ENCODE measurements around the gene KRTAP3-2.

- no peak for TF ChIP-seq POLR2A (IDR thresholded peaks at IDR 0.05)
- TF ChIP-seq CTCF (IDR thresholded peaks at IDR 0.05) = no peak
These were observed 38.1 kb downstream of the KRTAP3-2 start for GRCh38 chr17:40961591-40961990.

All from body of pancreas (tissue), 4 donors.